Chondrocyte (in vitro differentiated cells): ENCODE data around the gene LHFPL3. TPM values are rescaled to one million over a fixed set of nuclear protein-coding genes. Genes with fewer than 3 reads are reported as not detected.

Experiments
- DNase-seq: peaks from one replicate; pipeline ENCODE4 v3.0.0; 2021; ENCODE audit warnings: mixed read lengths, low spot score
- H3K27ac Mint-ChIP-seq: one replicate; pipeline ENCODE4 v1.8.0; 2021; ENCODE audit warnings: mild to moderate bottlenecking, moderate library complexity, mixed read lengths; ENCODE audit not compliant: unreplicated experiment
- H3K27me3 Mint-ChIP-seq: 2 replicates; pipeline ENCODE4 v1.8.0; 2021; ENCODE audit warnings: low read depth, mixed read lengths
- H3K36me3 Mint-ChIP-seq: 2 replicates; pipeline ENCODE4 v1.8.0; 2021; ENCODE audit warnings: low read depth, mixed read lengths
- H3K4me1 Mint-ChIP-seq: 2 replicates; pipeline ENCODE4 v1.8.0; 2021; ENCODE audit warnings: low read depth, mild to moderate bottlenecking, mixed read lengths
- H3K4me3 Mint-ChIP-seq: one replicate; pipeline ENCODE4 v1.8.0; 2021; ENCODE audit warnings: mild to moderate bottlenecking, moderate library complexity, mixed read lengths; ENCODE audit not compliant: unreplicated experiment
- H3K9me3 Mint-ChIP-seq: 2 replicates; pipeline ENCODE4 v1.8.0; 2021; ENCODE audit warnings: low read depth, mixed read lengths
- CTCF ChIP-seq: fragments of 200-600 bp; sonication (generic); IDR thresholded peaks from 2 replicates; pipeline ENCODE4 v1.5.0; 2021; ENCODE audit warnings: antibody characterized with exemption, mild to moderate bottlenecking, moderate library complexity
- total RNA-seq: library from RNA; stranded (reverse); gene quantifications from 3 replicates; pipeline ENCODE4 v1.2.1, GENCODE V29; 2021

The LHFPL3 gene
- total RNA-seq, 1 donor from 2014 or later: not detected

- no peak for DNase-seq
- Mint-ChIP-seq H3K9me3 (peaks cover 3% of the 10 kb centered on the region), H3K27ac (no peak overlapping the region), H3K27me3 (no peaks in the 10 kb centered on the region), H3K36me3 (no peaks in the 10 kb centered on the region), H3K4me3 (no peak overlapping the region), H3K4me1 (no peaks in the 10 kb centered on the region)
- TF ChIP-seq CTCF: no peak
These were observed 297.6 kb downstream of the LHFPL3 start for GRCh38 chr7:104625956-104626355.

- no peak for TF ChIP-seq CTCF
- no peak for DNase-seq
- H3K9me3 Mint-ChIP-seq: peaks cover 3% of the 10 kb centered on the region
- H3K27me3 Mint-ChIP-seq: no peaks in the 10 kb centered on the region
- H3K4me3 Mint-ChIP-seq: no peak overlapping the region
- no peaks in the 10 kb centered on the region for H3K36me3 Mint-ChIP-seq
- no peak overlapping the region for H3K27ac Mint-ChIP-seq
- no peaks in the 10 kb centered on the region for H3K4me1 Mint-ChIP-seq
These were observed 299.1 kb downstream of the LHFPL3 start for GRCh38 chr7:104627516-104627915.

GRCh38 chr7:104628017-104628416 lies 299.6 kb downstream of the LHFPL3 start:
- Mint-ChIP-seq H3K27ac (no peak overlapping the region), H3K9me3 (peaks cover 3% of the 10 kb centered on the region), H3K27me3 (no peaks in the 10 kb centered on the region), H3K4me1 (no peaks in the 10 kb centered on the region), H3K36me3 (no peaks in the 10 kb centered on the region), H3K4me3 (no peak overlapping the region)
- no peak for TF ChIP-seq CTCF
- DNase-seq: no peak

- no peak for TF ChIP-seq CTCF
- no peaks in the 10 kb centered on the region for H3K4me1 Mint-ChIP-seq
- no peak for DNase-seq
- H3K4me3 Mint-ChIP-seq: no peak overlapping the region
- H3K9me3 Mint-ChIP-seq: peaks cover 3% of the 10 kb centered on the region
- no peak overlapping the region for H3K27ac Mint-ChIP-seq
- H3K27me3 Mint-ChIP-seq: no peaks in the 10 kb centered on the region
- no peaks in the 10 kb centered on the region for H3K36me3 Mint-ChIP-seq
These were observed 301.0 kb downstream of the LHFPL3 start for GRCh38 chr7:104629408-104629807.

- no peak overlapping the region for H3K4me3 Mint-ChIP-seq
- DNase-seq: no peak
- TF ChIP-seq CTCF: no peak
- H3K36me3 Mint-ChIP-seq: no peaks in the 10 kb centered on the region
- H3K27me3 Mint-ChIP-seq: peaks cover 3% of the 10 kb centered on the region
- no peaks in the 10 kb centered on the region for H3K4me1 Mint-ChIP-seq
- H3K27ac Mint-ChIP-seq: no peak overlapping the region
- peaks cover 10% of the 10 kb centered on the region for H3K9me3 Mint-ChIP-seq
These were observed 312.1 kb downstream of the LHFPL3 start for GRCh38 chr7:104640506-104640905.
